Activated naive CD4-positive, alpha-beta T cell treated with anti-CD3 and anti-CD28 coated beads for 36 hours (primary cell): ENCODE measurements around the gene VAMP1. TPM values are rescaled to one million over a fixed set of nuclear protein-coding genes. Genes with fewer than 3 reads are reported as not detected.
"Not testable (repeated sequence)": the region's sequence is repeated elsewhere in the genome, so short reads cannot be mapped to it uniquely, and the experiment has no call there.

Source experiments
- CTCF ChIA-PET: fragments of 350-600 bp; sonication (Branson Sonifier 250); formaldehyde crosslinking; loops from one replicate; lab custom pipeline; 2021; ENCODE audit warnings: antibody characterized with exemption; lab: Charles Lee
- DNase-seq: peaks from one replicate; pipeline ENCODE4 v3.0.0-alpha.2; 2020
- H3K27ac Mint-ChIP-seq: one replicate; pipeline ENCODE4 v1.8.0; 2021; ENCODE audit warnings: mild to moderate bottlenecking, mixed read lengths
- H3K27me3 Mint-ChIP-seq: one replicate; pipeline ENCODE4 v1.8.0; 2021; ENCODE audit warnings: low read depth, mixed read lengths
- H3K36me3 Mint-ChIP-seq: one replicate; pipeline ENCODE4 v1.8.0; 2021; ENCODE audit warnings: low read depth, mixed read lengths
- H3K4me1 Mint-ChIP-seq: one replicate; pipeline ENCODE4 v1.8.0; 2021; ENCODE audit warnings: low read depth, mixed read lengths
- H3K4me3 Mint-ChIP-seq: one replicate; pipeline ENCODE4 v1.8.0; 2021; ENCODE audit warnings: mild to moderate bottlenecking, moderate library complexity, mixed read lengths
- H3K9me3 Mint-ChIP-seq: one replicate; pipeline ENCODE4 v1.8.0; 2021; ENCODE audit warnings: mixed read lengths
- intact Hi-C: fragments of 100-400 bp; cut with micrococcal nuclease; formaldehyde crosslinking; loops from one replicate; pipeline ENCODE4 v1.15.1; 2023
- total RNA-seq, 2 experiments: library from RNA; stranded (reverse); gene quantifications; one replicate each; pipeline ENCODE4 v1.2.3, GENCODE V29; 2021

VAMP1 gene
- total RNA-seq, 2 experiments from 2014 or later = 31.9 to 33.5 TPM

GRCh38 chr12:6428326-6428725, 42.2 kb downstream of the VAMP1 start:
- Mint-ChIP-seq H3K4me3 (no peak overlapping the region), H3K4me1 (peaks cover 83% of the 10 kb centered on the region), H3K27ac (peak overlapping the region; percentile 99), H3K27me3 (no peaks in the 10 kb centered on the region), H3K9me3 (no peaks in the 10 kb centered on the region), H3K36me3 (no peaks in the 10 kb centered on the region)
- CTCF ChIA-PET = interaction anchor here (0.6 to 7.6 kb wide), 4 partner anchors 16 to 35 kb away, joined by 3 to 223 read pairs (median 38); partner anchors contain the start of gene CD27
- intact Hi-C loops = loop anchor here (5.0 kb wide), 1 partner anchor 179 kb away; the partner anchor contains the start of gene CHD4
- no peak for DNase-seq

GRCh38 chr12:6427796-6428195, 42.7 kb downstream of the VAMP1 start:
- not testable (repeated sequence) for H3K9me3 Mint-ChIP-seq, DNase-seq, H3K36me3 Mint-ChIP-seq, H3K27me3 Mint-ChIP-seq
- Mint-ChIP-seq H3K4me3 (peak overlapping the region; percentile 85), H3K4me1 (peaks cover 81% of the 10 kb centered on the region), H3K27ac (peak overlapping the region; percentile 99)
- intact Hi-C loops = loop anchor here (1.0 to 5.0 kb wide), 10 partner anchors 16 to 425 kb away; partner anchors contain the start of genes CHD4, GAPDH, MRPL51 and TAPBPL
- CTCF ChIA-PET = interaction anchor here (1.3 to 7.6 kb wide), 3 partner anchors 11 to 35 kb away, joined by 5 to 223 read pairs (median 73); partner anchors contain the start of gene CD27

DNA sequence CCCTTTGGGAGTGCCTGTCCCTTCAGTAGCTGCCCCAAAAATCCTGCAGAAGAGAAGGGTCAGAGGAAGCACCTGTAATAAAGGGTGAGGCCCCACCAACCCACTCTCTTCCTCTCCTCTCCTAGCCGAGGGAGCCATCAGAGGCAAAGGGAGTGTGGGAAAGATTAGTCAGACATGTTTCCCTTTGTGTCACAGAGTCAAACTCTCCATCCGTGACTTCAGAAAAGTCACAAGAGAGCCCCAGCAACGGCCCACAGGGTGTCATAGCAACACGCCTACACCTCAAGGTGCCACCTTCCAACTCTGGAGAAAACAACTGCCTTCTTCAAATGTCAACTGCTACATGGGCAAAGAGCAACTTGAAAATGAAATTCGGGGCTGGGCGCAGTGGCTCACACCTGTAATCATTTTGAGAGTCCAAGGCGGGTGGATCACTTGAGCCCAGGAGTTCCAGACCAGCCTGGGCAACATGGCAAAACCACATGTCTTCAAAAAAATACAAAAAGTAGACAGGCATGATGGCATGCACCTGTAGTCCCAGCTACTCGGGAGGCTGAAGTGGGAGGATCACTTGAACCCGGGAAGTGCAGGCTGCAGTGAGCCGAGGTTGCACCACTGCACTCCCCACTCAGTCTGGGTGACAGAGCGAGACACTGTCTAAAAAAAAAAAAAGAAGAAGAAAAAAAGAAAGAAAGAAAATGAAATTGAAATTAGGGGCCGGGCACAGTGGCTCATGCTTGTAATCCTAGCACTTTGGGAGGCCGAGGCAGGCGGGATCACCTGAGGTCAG, 43.4 kb downstream of the VAMP1 start:
- no peaks in the 10 kb centered on the region for H3K9me3 Mint-ChIP-seq
- H3K4me1 Mint-ChIP-seq = peaks cover 74% of the 10 kb centered on the region
- H3K27me3 Mint-ChIP-seq = no peaks in the 10 kb centered on the region
- H3K36me3 Mint-ChIP-seq = no peaks in the 10 kb centered on the region
- DNase-seq = peak; percentile 99
- intact Hi-C loops = loop anchor here (1.0 to 5.0 kb wide), 10 partner anchors 16 to 425 kb away; partner anchors contain the start of genes CHD4, GAPDH, MRPL51 and TAPBPL
- H3K27ac Mint-ChIP-seq = peak overlapping the region; percentile 99
- CTCF ChIA-PET = interaction anchor here (1.0 to 7.6 kb wide), 8 partner anchors 12 to 111 kb away, joined by 3 to 223 read pairs (median 18); partner anchors contain the start of genes CD27 and TAPBPL
- H3K4me3 Mint-ChIP-seq = peak overlapping the region; percentile 85

- DNase-seq = peak; percentile 59
- H3K4me3 Mint-ChIP-seq = peak overlapping the region; percentile 85
- H3K27ac Mint-ChIP-seq = peak overlapping the region; percentile 99
- H3K4me1 Mint-ChIP-seq = peaks cover 64% of the 10 kb centered on the region
- no peaks in the 10 kb centered on the region for H3K27me3 Mint-ChIP-seq
- CTCF ChIA-PET = interaction anchor here (0.6 to 7.6 kb wide), 15 partner anchors 19 to 256 kb away, joined by 3 to 223 read pairs (median 4); partner anchors contain the start of genes CD27, IFFO1, TAPBPL and VAMP1
- no peaks in the 10 kb centered on the region for H3K36me3 Mint-ChIP-seq
- no peaks in the 10 kb centered on the region for H3K9me3 Mint-ChIP-seq
- intact Hi-C loops = loop anchor here (5.0 kb wide), 1 partner anchor 181 kb away; the partner anchor contains the start of gene CHD4
These were observed 44.6 kb downstream of the VAMP1 start for GRCh38 chr12:6425590-6426531.

- CTCF ChIA-PET = interaction anchor here (1.0 to 7.6 kb wide), 16 partner anchors 13 to 137 kb away, joined by 3 to 223 read pairs (median 8); partner anchors contain the start of genes CD27, IFFO1, TAPBPL and VAMP1
- intact Hi-C loops = loop anchor here (5.0 kb wide), 1 partner anchor 182 kb away; the partner anchor contains the start of gene CHD4
- H3K27me3 Mint-ChIP-seq = no peaks in the 10 kb centered on the region
- no peaks in the 10 kb centered on the region for H3K9me3 Mint-ChIP-seq
- H3K4me1 Mint-ChIP-seq = peaks cover 54% of the 10 kb centered on the region
- no peak for DNase-seq
- no peaks in the 10 kb centered on the region for H3K36me3 Mint-ChIP-seq
- H3K4me3 Mint-ChIP-seq = no peak overlapping the region
- peak overlapping the region; percentile 50 for H3K27ac Mint-ChIP-seq
These were observed 45.6 kb downstream of the VAMP1 start for GRCh38 chr12:6424866-6425265.

DNA sequence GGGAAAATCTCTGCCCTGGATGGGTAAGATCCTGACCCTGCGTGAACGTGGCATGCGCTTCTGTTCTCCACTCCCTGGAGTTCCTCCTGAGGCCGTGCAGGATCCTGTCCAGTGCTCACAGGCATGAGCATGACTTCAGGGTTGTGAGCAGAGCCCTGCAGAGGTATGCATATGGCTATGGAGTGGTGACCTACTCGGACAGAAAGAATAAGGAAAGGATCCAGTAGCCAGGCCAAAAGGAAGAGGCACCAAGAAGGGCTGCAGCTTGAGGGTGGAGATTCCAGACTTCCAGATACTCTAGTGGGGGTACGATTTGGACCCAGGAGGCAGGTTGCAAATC, 46.5 kb downstream of the VAMP1 start:
- intact Hi-C loops = no loop called here
- no peak for DNase-seq
- Mint-ChIP-seq H3K36me3 (no peaks in the 10 kb centered on the region), H3K4me3 (peak overlapping the region; percentile 52), H3K27ac (peak overlapping the region; percentile 51), H3K4me1 (peaks cover 49% of the 10 kb centered on the region), H3K27me3 (no peaks in the 10 kb centered on the region), H3K9me3 (no peaks in the 10 kb centered on the region)
- CTCF ChIA-PET = interaction anchor here (0.8 to 7.6 kb wide), 26 partner anchors 11 to 142 kb away, joined by 3 to 223 read pairs (median 6); partner anchors contain the start of genes CD27, MRPL51, TAPBPL and VAMP1

- Mint-ChIP-seq H3K4me1 (peaks cover 48% of the 10 kb centered on the region), H3K9me3 (no peaks in the 10 kb centered on the region), H3K27ac (peak overlapping the region; percentile 51), H3K36me3 (no peaks in the 10 kb centered on the region), H3K4me3 (peak overlapping the region; percentile 52), H3K27me3 (no peaks in the 10 kb centered on the region)
- CTCF ChIA-PET = interaction anchor here (0.7 to 7.6 kb wide), 26 partner anchors 12 to 142 kb away, joined by 3 to 223 read pairs (median 6); partner anchors contain the start of genes CD27, MRPL51, TAPBPL and VAMP1
- DNase-seq = peak; percentile 88
- intact Hi-C loops = loop anchor here (1.0 kb wide), 7 partner anchors 42 to 133 kb away; partner anchors contain the start of genes GAPDH, IFFO1 and MRPL51
These were observed 47.0 kb downstream of the VAMP1 start for GRCh38 chr12:6423267-6424007.

GRCh38 chr12:6420364-6420763, 50.1 kb downstream of the VAMP1 start:
- H3K4me3 Mint-ChIP-seq = no peak overlapping the region
- H3K4me1 Mint-ChIP-seq = peaks cover 26% of the 10 kb centered on the region
- CTCF ChIA-PET = interaction anchor here (0.8 kb wide), 1 partner anchor 75 kb away, joined by 3 read pairs; no protein-coding TSS in a partner anchor
- H3K27ac Mint-ChIP-seq = no peak overlapping the region
- no peaks in the 10 kb centered on the region for H3K27me3 Mint-ChIP-seq
- no peak for DNase-seq
- H3K9me3 Mint-ChIP-seq = no peaks in the 10 kb centered on the region
- intact Hi-C loops = no loop called here
- H3K36me3 Mint-ChIP-seq = no peaks in the 10 kb centered on the region

DNA sequence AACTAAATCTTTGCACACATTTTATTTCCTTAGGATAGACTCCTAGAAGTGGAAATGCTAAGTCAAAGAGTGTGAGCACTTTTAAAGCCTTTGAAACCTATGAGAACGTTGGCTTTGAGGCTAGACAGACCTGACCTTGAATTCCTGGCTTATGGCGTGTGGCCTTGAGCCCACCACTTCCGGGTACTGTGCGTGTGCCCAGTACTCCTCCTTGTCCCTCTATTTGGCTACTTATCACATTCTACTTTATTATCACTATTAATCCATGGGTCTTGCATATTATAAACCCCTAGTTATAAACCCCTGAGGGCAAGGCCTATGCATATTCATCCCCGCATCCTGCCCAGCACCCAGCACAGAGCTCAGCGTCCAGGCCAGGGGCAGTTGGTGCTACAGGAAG, 51.7 kb downstream of the VAMP1 start:
- Mint-ChIP-seq H3K27ac (no peak overlapping the region), H3K27me3 (no peaks in the 10 kb centered on the region), H3K4me3 (no peak overlapping the region), H3K9me3 (no peaks in the 10 kb centered on the region), H3K36me3 (no peaks in the 10 kb centered on the region), H3K4me1 (peaks cover 14% of the 10 kb centered on the region)
- no peak for DNase-seq
- CTCF ChIA-PET = no interaction called here
- intact Hi-C loops = no loop called here

DNA sequence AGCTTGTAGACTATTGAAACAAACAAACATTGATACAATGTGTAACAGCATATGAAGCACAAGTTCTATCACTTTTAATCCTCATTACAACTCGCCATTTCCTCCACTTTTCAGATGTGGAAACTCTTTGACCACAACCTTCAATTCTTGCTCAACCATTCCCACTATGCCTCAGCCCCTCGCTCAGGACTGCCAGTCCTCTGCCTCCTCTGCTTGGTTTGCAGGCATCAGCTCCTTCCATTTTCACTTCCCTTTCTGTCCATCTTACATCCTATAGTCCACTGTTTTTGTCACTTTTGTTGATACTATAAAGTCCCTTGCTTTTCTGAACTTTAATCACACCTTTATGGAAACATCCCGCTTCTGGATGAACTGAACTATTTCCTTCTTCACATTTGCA, 53.9 kb downstream of the VAMP1 start:
- Mint-ChIP-seq H3K36me3 (no peaks in the 10 kb centered on the region), H3K4me1 (peaks cover 8% of the 10 kb centered on the region), H3K27me3 (no peaks in the 10 kb centered on the region), H3K27ac (no peak overlapping the region), H3K9me3 (no peaks in the 10 kb centered on the region), H3K4me3 (no peak overlapping the region)
- no peak for DNase-seq
- CTCF ChIA-PET = interaction anchor here (0.5 to 1.1 kb wide), 2 partner anchors 99 to 121 kb away, joined by 3 to 5 read pairs; no protein-coding TSS in a partner anchor
- intact Hi-C loops = no loop called here
